DMS153 treated with DMSO at 0.1 percent for 48 hours (cell line): ENCODE results near the gene ARL2.

Experiments
- DNase-seq: peaks from one replicate; lab custom pipeline; 2025; ENCODE audit not compliant: unreplicated experiment; lab: John Stamatoyannopoulos, UW

Gene ARL2

DNA sequence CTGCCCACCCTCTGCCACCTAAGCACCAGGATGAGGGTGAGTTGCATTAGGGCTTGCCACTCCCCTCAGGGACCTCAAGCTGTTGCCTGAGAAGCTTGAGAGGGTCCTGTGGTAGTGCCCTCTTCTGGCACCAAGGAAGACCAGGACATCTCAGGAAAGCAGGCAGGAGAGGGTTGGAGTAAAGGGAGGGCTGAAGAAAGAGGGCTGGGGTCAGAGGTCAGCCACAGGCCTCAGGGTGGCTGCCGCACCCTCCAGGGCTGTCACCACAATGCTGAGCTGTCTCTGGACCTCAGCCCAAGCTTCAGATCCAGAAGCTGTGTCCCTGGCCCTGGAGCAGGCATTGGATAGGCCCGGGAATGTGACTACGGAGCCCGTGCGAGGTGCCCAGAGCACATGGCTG, 31.1 kb downstream of the ARL2 start:
- DNase-seq: no peak

- no peak for DNase-seq
Observed at GRCh38 chr11:65045728-65046127, 31.8 kb downstream of the ARL2 start.

- no peak for DNase-seq
Observed at GRCh38 chr11:65047581-65048422, 33.8 kb downstream of the ARL2 start.

DNA sequence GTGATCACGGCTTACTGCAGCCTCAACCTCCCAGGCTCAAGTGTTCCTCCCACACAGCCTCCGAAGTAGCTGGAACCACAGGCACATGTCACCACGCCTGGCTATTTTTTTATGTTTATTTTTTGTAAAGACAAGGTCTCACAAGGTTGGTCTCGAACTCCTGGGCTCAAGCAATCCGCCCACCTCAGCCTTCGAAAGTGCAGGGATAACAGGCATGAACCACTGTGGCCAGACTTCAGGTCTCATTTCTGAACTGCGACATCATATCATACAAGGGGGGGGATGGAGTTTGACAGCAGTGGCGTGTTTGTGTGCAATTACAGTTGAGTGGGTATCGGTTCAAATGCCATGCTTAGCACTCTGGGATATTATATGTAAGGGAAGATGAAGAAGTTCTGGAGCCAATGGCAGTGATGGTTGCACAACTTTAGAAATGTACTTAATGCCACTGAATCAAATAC, 37.5 kb downstream of the ARL2 start:
- DNase-seq: no peak

DNA sequence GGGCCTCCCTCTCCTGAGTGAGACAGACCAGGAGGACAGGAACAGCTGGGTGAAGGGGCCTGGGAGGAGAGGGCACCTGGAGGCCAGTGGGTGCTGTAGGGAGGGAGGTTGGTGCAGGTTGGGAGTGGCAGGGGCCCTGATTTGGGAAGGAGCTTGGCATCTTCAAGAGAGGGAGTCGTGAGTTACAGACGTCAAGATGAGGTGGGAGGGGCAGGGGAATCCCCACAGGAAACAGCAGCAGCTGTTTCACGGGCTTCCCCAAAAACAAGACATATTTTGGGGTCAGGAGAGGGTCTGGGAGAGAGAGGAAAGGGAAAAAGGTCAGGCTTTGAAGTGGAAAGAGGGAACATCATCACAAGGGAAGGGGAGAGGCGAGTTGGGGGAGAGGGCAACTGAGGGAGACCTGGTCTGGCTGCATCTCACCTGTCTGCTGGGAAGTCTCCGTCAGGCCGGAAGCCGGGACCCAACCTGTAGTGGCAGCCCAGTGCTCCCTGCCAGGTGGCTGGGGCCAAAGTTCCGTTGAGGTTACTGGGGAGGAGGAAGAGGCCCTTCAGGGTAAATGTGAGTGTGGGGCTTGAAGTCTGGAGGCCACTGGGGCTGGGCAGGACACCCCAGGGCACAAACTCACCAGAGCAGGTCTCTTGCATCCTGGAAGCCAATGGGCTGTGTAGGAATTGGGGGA, 40.0 kb downstream of the ARL2 start:
- DNase-seq: no peak

GRCh38 chr11:65055538-65055937, 41.6 kb downstream of the ARL2 start:
- DNase-seq: no peak

DNA sequence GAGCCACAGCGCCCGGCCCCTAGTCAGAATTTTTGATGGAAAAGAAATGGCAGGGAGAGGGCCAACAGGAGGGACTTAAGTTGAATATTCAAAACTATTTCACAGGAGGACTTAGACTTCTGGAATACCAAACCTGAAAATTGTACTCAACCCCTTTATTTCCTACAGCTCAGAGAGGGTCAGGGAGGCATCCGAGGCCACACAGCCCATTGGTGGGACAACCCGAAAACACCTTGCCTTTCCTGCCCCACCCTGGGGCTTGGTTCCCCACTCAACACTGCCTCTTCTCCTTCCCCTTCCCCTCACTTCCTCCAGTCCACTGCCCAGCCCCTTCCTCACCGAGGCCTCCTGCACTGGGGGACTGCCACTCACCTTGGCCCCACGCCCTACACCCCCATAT, 43.0 kb downstream of the ARL2 start:
- no peak for DNase-seq

- DNase-seq: no peak
Observed at GRCh38 chr11:65057526-65057925, 43.6 kb downstream of the ARL2 start.

GRCh38 chr11:65058012-65058411, 44.1 kb downstream of the ARL2 start:
- no peak for DNase-seq

- no peak for DNase-seq
Observed at GRCh38 chr11:65058419-65059054, 44.6 kb downstream of the ARL2 start, which contains the start of gene NAALADL1. NAALADL1 (minus strand) TSS chr11:65058553; CDS start chr11:65058521, 32 bp downstream.

DNA sequence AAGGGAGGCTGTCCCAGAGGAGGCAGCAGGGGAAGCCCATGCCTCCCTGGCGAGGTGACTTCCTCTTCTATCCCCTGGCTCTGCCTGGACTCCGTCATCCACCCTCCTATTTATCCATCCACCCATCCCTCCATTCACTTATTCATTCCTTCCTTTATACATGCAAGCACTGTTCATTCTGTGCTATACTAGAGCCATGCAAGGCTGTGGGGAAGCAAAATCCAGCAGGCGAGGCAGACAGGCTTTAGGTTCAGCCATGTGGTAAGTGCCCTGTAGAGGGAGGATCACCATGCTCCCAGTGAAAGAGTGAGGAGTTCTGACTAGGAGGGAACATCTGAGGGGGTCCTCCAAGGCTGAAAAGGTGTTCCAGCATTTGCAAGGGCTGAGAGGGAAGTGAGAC, 45.6 kb downstream of the ARL2 start:
- no peak for DNase-seq

- DNase-seq: no peak
Observed at GRCh38 chr11:65059959-65060824, 46.2 kb downstream of the ARL2 start.

GRCh38 chr11:65060913-65061408, 47.0 kb downstream of the ARL2 start:
- no peak for DNase-seq

DNA sequence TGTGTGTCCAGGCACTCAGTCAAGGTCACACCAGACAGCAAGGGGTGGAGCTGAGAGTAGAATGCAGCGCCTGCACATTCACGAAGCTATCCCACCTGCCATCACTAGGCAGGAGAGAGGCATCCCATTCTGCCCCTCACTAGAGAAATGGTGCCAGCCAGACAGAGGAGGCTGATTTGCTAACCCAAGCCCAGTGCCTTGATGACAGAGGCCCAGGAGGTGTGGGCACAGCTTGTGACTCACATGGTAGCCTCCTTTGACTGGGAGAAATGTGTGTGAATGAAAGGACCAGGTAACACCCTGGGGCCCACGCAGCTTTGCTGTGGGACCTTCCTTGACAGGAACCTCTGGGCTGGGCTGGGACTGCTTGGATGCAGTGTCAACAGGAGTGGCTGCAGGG, 49.6 kb downstream of the ARL2 start:
- no peak for DNase-seq

GRCh38 chr11:65064847-65065240, 50.9 kb downstream of the ARL2 start:
- no peak for DNase-seq

GRCh38 chr11:65065851-65066250, 51.9 kb downstream of the ARL2 start:
- DNase-seq: no peak

DNA sequence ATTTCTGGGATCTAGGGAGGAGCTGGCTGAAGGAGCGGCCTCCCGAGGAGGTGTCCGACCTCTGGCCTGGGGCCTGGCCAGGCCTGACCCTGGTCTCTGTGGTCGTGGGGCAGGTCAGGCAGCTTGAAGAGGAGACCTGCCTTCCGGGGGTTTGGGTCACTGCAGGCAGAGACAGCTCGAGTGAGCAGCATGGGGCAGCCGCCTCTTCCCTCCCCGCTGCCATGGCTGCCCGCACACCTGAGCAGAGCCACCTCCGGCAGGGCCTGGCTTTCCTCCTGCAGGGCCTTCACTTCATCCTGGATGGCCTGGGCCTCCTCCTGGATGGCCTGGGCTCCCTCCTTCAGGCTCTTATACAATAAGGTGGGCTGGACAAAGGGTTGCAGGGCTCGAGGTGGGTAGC, 52.4 kb downstream of the ARL2 start:
- no peak for DNase-seq

- peak; percentile 53 for DNase-seq
Observed at GRCh38 chr11:65066805-65067291, 52.9 kb downstream of the ARL2 start.

- no peak for DNase-seq
Observed at GRCh38 chr11:65067446-65067845, 53.5 kb downstream of the ARL2 start.

GRCh38 chr11:65069217-65069616, 55.3 kb downstream of the ARL2 start:
- DNase-seq: no peak
